GM18519 (cell line): ENCODE results near the gene ANKRD31.
"Not testable (repeated sequence)": the region's sequence is repeated elsewhere in the genome, so short reads cannot be mapped to it uniquely, and the experiment has no call there.

Source experiments
- ATAC-seq: cut with Tn5 transposase; IDR thresholded peaks from one replicate; pipeline ENCODE4 v1.9.1; 2021; ENCODE audit warnings: mild to moderate bottlenecking, moderate library complexity; ENCODE audit not compliant: unreplicated experiment, low FRiP score

Gene ANKRD31

GRCh38 chr5:75226916-75227315, 9.8 kb downstream of the ANKRD31 start:
- no peak for ATAC-seq

- no peak for ATAC-seq
These were observed 11.2 kb downstream of the ANKRD31 start for GRCh38 chr5:75225506-75225905.

GRCh38 chr5:75220787-75221186, 15.9 kb downstream of the ANKRD31 start:
- ATAC-seq: not testable (repeated sequence)

- no peak for ATAC-seq
These were observed 21.8 kb downstream of the ANKRD31 start for GRCh38 chr5:75214928-75215327.

GRCh38 chr5:75214409-75214808, 22.3 kb downstream of the ANKRD31 start:
- ATAC-seq: no peak

GRCh38 chr5:75203604-75204003, 33.1 kb downstream of the ANKRD31 start:
- no peak for ATAC-seq

GRCh38 chr5:75202935-75203334, 33.7 kb downstream of the ANKRD31 start:
- no peak for ATAC-seq

GRCh38 chr5:75200776-75201175, 35.9 kb downstream of the ANKRD31 start:
- no peak for ATAC-seq

GRCh38 chr5:75199946-75200345, 36.7 kb downstream of the ANKRD31 start:
- no peak for ATAC-seq

- no peak for ATAC-seq
These were observed 37.6 kb downstream of the ANKRD31 start for GRCh38 chr5:75199071-75199470.

GRCh38 chr5:75197745-75198144, 38.9 kb downstream of the ANKRD31 start:
- no peak for ATAC-seq

GRCh38 chr5:75192804-75193203, 43.9 kb downstream of the ANKRD31 start:
- no peak for ATAC-seq

- ATAC-seq: no peak
These were observed 44.4 kb downstream of the ANKRD31 start for GRCh38 chr5:75192264-75192663.

GRCh38 chr5:75190227-75190626, 46.5 kb downstream of the ANKRD31 start:
- ATAC-seq: no peak

GRCh38 chr5:75189353-75189752, 47.3 kb downstream of the ANKRD31 start:
- no peak for ATAC-seq

- no peak for ATAC-seq
These were observed 50.9 kb downstream of the ANKRD31 start for GRCh38 chr5:75185763-75186162.

- not testable (repeated sequence) for ATAC-seq
These were observed 60.7 kb downstream of the ANKRD31 start for GRCh38 chr5:75176009-75176408.

GRCh38 chr5:75174872-75175271, 61.8 kb downstream of the ANKRD31 start:
- not testable (repeated sequence) for ATAC-seq

- ATAC-seq: no peak
These were observed 67.2 kb downstream of the ANKRD31 start for GRCh38 chr5:75169516-75169915.

GRCh38 chr5:75168026-75168735, 68.5 kb downstream of the ANKRD31 start:
- ATAC-seq: no peak

GRCh38 chr5:75167345-75167744, 69.3 kb downstream of the ANKRD31 start:
- no peak for ATAC-seq

GRCh38 chr5:75161508-75161907, 75.2 kb downstream of the ANKRD31 start:
- not testable (repeated sequence) for ATAC-seq

GRCh38 chr5:75156585-75156984, 80.1 kb downstream of the ANKRD31 start:
- ATAC-seq: no peak
